Measurements from ENCODE around the gene BTBD16. TPM values are rescaled to one million over a fixed set of nuclear protein-coding genes. Genes with fewer than 3 reads are reported as not detected.

BTBD16 gene
- total RNA-seq, 1 experiment from 2014 or later: not detected

DNA sequence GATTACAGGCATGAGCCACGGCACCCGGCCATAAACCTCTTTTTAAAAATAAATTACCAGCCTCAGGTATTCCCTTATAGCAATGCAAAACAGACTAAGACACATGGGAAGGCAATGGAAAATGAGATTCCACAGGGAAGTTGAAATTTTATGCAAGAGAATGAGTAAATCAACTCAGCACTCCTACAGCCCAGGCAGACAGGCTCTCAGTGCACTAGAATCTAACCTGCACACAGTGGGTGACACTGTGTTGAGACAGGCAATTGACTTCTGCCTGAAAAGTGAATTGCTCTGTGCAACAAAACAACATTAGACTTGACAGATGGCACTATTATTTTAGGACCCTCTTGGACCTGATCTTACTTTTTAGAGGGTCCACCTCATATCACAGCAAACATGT, 83.3 kb downstream of the BTBD16 start:
- Histone ChIP-seq H2BK5ac (ENCODE audit: insufficient read length, low read length) (no peak overlapping the region), H3K79me2 (ENCODE audit: insufficient read depth, low read length) (no peaks in the 10 kb centered on the region), H3K4ac (ENCODE audit: low read depth, low read length) (no peak overlapping the region), H3K9ac (ENCODE audit: extremely low read depth, insufficient read length, low read length) (no peak overlapping the region), H3K79me1 (ENCODE audit: insufficient read depth, low read depth, low read length, poor library complexity, severe bottlenecking) (no peaks in the 10 kb centered on the region), H4K20me1 (ENCODE audit: control insufficient read depth, insufficient read depth, insufficient read length) (no peaks in the 10 kb centered on the region), H4K5ac (ENCODE audit: insufficient read length, low read depth, low read length) (no peak overlapping the region), H2AK5ac (ENCODE audit: insufficient read length, low read length) (no peak overlapping the region), H3K56ac (ENCODE audit: insufficient read length, low read depth, low read length) (no peak overlapping the region), H3K23me2 (ENCODE audit: insufficient read length, low read depth, low read length, poor library complexity, severe bottlenecking) (no peaks in the 10 kb centered on the region), H3K4me1 (ENCODE audit: insufficient read depth, low read length) (no peaks in the 10 kb centered on the region; the same call in 1 of the 2 replicates), H3K27me3 (ENCODE audit: insufficient read depth, low read length) (no peaks in the 10 kb centered on the region), H2BK20ac (ENCODE audit: low read depth, low read length, poor library complexity, severe bottlenecking) (no peak overlapping the region), H3K18ac (ENCODE audit: insufficient read length, low read depth, low read length) (no peak overlapping the region), H3K14ac (ENCODE audit: insufficient read depth, low read length) (no peak overlapping the region), H2AFZ (ENCODE audit: low read length) (no peak overlapping the region), H4K8ac (replicated peaks; ENCODE audit: insufficient read length, low read depth, low read length) (no peak overlapping the region), H3K23ac (ENCODE audit: insufficient read length, low read depth, low read length) (no peak overlapping the region), H3K9me3 (ENCODE audit: control insufficient read depth, low read depth, low read length) (no peaks in the 10 kb centered on the region), H3K27ac (ENCODE audit: insufficient read length, low read depth, low read length) (no peak overlapping the region), H3K4me2 (ENCODE audit: insufficient read depth, insufficient read length, low read length) (no peak overlapping the region), H3T11ph (ENCODE audit: low read length) (no peak overlapping the region), H2BK120ac (ENCODE audit: low read depth, low read length, poor library complexity, severe bottlenecking) (no peak overlapping the region), H2BK12ac (ENCODE audit: insufficient read length, low read depth, low read length) (no peak overlapping the region), H4K91ac (ENCODE audit: insufficient read length, low read depth, low read length) (no peak overlapping the region), H2BK15ac (ENCODE audit: low read depth, low read length) (no peak overlapping the region)
- Mint-ChIP-seq H3K36me3 (ENCODE audit: insufficient read depth in 1 of 3, low read depth in 3 of 3) (peaks cover 0 to 18% (median 4%) of the 10 kb centered on the region in 3 experiments; a peak in 5 of 7 replicates), H3K27me3 (ENCODE audit: low read depth) (peaks cover 16% of the 10 kb centered on the region), H3K4me3 (no peak overlapping the region), H3K27ac (no peak overlapping the region), H3K4me1 (peaks cover 11 to 15% of the 10 kb centered on the region in 2 experiments), H3K9me3 (peaks cover 22 to 23% of the 10 kb centered on the region in 2 experiments)
- no peak for DNase-seq
- TF ChIP-seq, protein P1, sequence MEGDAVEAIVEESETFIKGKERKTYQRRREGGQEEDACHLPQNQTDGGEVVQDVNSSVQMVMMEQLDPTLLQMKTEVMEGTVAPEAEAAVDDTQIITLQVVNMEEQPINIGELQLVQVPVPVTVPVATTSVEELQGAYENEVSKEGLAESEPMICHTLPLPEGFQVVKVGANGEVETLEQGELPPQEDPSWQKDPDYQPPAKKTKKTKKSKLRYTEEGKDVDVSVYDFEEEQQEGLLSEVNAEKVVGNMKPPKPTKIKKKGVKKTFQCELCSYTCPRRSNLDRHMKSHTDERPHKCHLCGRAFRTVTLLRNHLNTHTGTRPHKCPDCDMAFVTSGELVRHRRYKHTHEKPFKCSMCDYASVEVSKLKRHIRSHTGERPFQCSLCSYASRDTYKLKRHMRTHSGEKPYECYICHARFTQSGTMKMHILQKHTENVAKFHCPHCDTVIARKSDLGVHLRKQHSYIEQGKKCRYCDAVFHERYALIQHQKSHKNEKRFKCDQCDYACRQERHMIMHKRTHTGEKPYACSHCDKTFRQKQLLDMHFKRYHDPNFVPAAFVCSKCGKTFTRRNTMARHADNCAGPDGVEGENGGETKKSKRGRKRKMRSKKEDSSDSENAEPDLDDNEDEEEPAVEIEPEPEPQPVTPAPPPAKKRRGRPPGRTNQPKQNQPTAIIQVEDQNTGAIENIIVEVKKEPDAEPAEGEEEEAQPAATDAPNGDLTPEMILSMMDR (conservative IDR thresholded peaks at IDR 0.05): no peak
- no CpG with 5 or more reads among the region's 2 CpGs for WGBS (ENCODE audit: extremely low coverage, insufficient read length, low lambda C conversion rate)
